HG03558 (cell line): Measurements from ENCODE around the gene NRP1.
"Not testable (repeated sequence)": the region's sequence is repeated elsewhere in the genome, so short reads cannot be mapped to it uniquely, and the experiment has no call there.

Experiments
- ATAC-seq: cut with Tn5 transposase; IDR thresholded peaks from one replicate; pipeline ENCODE4 v1.9.1; 2021; ENCODE audit warnings: moderate number of reproducible peaks; ENCODE audit not compliant: unreplicated experiment; ENCODE audit errors: extremely low read depth

Gene NRP1

GRCh38 chr10:33138686-33139085 is 195.8 kb downstream of the NRP1 start:
- ATAC-seq, result not testable (repeated sequence)

- ATAC-seq, result no peak
These were observed 197.0 kb downstream of the NRP1 start for GRCh38 chr10:33137356-33138005.

GRCh38 chr10:33136781-33137180 is 197.7 kb downstream of the NRP1 start:
- ATAC-seq, result no peak

GRCh38 chr10:33136271-33136670 is 198.2 kb downstream of the NRP1 start:
- ATAC-seq, result no peak

GRCh38 chr10:33134011-33134751 is 200.3 kb downstream of the NRP1 start:
- peak; percentile 69 for ATAC-seq

GRCh38 chr10:33133557-33133956 is 200.9 kb downstream of the NRP1 start:
- no peak for ATAC-seq

- no peak for ATAC-seq
These were observed 201.8 kb downstream of the NRP1 start for GRCh38 chr10:33132626-33133025.

- no peak for ATAC-seq
These were observed 204.5 kb downstream of the NRP1 start for GRCh38 chr10:33129996-33130386.

GRCh38 chr10:33129141-33129995 is 205.1 kb downstream of the NRP1 start:
- no peak for ATAC-seq

- ATAC-seq, result no peak
These were observed 206.8 kb downstream of the NRP1 start for GRCh38 chr10:33127622-33128021.
